GM19099 (cell line): Measurements from ENCODE around the gene KCNH2.

ENCODE experiments used
- POLR2A ChIP-seq: IDR thresholded peaks from 3 replicates; pipeline ENCODE4 v1.6.1; 2011; ENCODE audit warnings: low read depth; ENCODE audit not compliant: insufficient read length; ENCODE audit errors: extremely low read depth

KCNH2 gene

DNA sequence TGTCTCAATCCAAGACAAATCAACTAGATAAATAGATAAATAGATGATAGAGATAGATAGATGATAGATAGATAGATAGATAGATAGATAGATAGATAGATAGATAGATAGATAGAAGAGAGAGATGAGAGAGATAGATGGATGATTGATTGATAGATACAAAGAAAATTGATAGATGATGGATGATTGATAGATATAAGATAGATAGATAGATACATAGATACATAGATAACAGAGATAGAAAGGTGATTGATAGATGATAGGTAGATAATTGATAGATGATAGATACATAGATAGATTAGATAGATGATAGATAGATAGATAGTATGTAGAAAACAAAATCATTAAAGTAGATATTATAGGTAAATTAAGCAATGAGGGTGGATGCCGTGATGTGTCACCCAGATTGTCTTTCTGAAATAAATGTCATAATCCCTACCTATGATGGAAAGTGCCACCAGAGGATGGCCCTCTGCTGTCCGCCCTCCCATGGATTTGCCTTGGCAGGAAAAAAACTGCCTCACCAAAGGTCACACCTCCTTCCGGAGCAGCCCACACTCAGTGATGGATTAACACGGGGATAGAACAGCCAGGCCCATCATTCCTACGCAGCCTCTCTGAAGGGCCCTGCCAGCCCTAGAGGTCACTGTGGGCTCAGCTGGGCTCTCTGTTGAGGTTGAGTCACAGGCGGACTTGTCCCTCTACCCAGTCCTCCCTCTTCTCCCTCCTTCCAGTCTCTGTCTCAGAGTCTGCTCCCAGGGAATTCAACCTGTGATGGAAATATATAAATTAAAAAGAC, 50.8 kb downstream of the KCNH2 start:
- TF ChIP-seq POLR2A: no peak

GRCh38 chr7:150926066-150926465, 52.1 kb downstream of the KCNH2 start:
- no peak for TF ChIP-seq POLR2A

DNA sequence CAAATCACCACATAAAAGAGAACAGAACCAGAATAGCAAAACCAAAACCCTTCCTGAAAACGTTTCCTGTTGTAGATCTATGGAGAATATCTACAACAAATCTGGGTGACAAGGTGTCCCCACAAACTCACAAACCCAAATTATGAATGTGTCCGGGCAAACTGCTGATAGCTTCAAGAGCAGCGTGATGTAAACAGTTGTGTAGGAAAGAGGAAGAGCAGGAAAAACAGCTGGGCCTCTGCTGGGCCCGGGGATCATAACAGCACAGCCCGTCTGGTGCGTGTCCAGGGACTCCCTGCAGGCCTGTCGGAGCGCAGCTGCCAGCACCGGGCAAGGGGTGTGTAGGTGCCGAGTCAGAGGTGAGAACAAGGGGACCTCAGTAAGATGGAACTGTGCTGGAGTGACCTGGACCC, 53.7 kb downstream of the KCNH2 start:
- no peak for TF ChIP-seq POLR2A

GRCh38 chr7:150923802-150924201, 54.3 kb downstream of the KCNH2 start:
- TF ChIP-seq POLR2A: no peak

GRCh38 chr7:150923196-150923595, 54.9 kb downstream of the KCNH2 start:
- no peak for TF ChIP-seq POLR2A

DNA sequence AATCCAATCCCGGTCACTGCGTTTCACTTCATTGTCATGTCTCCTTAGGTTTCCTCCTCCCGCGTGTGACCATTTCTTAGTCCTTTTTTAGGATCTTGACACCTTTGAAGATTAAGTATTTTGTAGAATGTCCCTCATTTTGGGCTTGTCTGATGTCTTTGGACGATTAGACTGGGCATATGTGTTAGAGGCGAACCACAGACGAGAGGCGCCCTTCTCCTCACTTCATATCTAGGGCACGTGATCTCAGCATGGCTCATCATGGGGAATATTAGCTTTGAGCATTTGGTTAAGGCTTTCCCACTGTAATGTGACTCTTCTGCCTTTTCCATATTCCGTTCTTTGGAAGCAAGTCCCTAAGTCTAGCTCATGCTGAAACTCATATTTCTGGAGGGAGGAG, 59.0 kb downstream of the KCNH2 start:
- no peak for TF ChIP-seq POLR2A

GRCh38 chr7:150918378-150918777, 59.7 kb downstream of the KCNH2 start:
- TF ChIP-seq POLR2A: no peak

- no peak for TF ChIP-seq POLR2A
Observed at GRCh38 chr7:150917969-150918368, 60.2 kb downstream of the KCNH2 start.

DNA sequence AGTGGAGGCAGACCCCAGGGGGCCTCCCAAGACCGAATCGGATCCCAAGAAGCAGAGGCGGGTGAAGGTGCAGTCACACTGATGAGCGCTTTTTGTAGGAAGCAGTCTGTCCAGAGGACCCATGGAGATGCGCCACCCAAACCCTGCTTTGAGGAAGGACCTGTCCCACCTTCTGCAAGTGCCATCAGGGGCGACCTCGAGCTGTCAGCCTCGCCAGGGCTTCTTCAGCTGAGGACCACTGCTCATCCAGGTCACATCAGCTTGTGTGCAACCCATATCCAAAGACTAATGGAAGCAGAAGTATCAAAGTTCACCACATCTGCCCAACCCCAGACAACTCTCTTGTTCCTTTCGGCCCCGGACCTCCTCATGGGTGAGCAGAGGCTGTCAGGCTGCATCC, 61.5 kb downstream of the KCNH2 start:
- no peak for TF ChIP-seq POLR2A

GRCh38 chr7:150914966-150915365, 63.2 kb downstream of the KCNH2 start:
- no peak for TF ChIP-seq POLR2A

DNA sequence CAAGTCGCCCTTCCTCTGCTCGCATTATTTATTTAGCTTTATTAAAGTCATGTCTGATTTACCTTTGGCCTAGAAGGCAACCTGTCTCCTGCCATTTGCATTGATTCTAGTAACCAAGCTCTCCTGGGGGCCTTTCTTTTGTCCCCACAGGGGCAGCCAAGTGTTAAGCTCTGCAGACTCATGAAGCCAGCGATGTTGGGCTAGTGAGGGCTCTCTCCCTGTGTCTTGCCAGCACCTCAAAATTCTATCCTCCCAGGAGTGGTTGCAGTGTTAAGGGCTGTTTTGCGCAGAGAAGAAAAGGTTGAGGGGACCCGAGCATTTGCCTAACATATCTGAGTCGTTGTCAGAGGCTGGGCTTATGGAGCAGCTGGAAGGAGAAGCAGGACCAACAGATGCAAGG, 63.9 kb downstream of the KCNH2 start:
- TF ChIP-seq POLR2A: no peak

DNA sequence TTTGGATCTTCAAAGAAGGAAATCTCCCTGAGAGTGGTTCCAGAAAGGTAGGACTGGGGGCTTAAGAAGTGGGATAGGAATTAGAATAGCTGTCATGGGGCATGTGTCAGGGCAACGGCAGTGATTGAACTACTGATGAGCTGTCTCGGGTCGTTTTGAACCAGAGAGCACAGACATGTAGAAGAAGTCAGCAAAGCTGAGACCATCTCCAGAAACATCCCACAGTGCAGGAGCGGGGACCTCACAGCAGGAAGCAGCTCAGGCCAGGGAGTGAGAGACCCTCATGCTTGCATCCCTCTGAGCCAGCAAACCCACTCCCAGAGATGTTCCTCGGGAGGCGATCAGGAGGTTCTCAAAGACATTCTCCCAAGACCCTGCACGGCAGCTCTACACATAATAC, 65.7 kb downstream of the KCNH2 start:
- TF ChIP-seq POLR2A: no peak

DNA sequence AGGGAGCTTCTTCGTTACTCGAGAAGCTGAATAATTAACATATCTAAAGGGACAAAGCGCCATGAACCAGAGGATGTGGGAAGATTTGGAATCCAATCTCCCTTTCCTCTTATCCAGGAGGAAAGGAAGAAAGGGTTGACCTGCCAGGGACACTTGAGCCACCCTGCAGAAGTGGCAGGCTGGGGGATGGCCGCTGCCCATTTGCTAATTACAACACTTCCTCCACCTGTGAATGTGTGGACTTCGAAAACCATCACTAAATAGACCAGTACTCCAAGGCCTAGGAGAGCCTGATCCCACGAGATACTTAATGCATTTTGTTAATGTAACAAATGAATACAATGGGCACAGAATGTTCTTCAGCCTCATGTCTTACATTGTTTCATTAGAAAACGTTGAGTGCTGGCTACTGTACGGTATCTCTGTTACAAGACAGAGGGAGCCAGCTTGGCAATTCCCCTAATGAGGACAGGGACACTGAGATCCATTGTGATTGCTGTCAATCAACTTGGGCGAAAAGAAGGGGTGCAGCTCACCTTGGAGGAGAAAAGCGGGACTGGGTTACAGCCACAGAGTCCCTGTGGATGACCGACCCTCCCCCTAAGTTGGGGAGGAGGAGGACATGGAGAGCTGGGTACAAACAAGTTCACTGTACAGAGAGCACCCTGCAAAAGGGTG, 66.4 kb downstream of the KCNH2 start:
- TF ChIP-seq POLR2A: no peak

GRCh38 chr7:150910996-150911422, 67.1 kb downstream of the KCNH2 start:
- TF ChIP-seq POLR2A: no peak

DNA sequence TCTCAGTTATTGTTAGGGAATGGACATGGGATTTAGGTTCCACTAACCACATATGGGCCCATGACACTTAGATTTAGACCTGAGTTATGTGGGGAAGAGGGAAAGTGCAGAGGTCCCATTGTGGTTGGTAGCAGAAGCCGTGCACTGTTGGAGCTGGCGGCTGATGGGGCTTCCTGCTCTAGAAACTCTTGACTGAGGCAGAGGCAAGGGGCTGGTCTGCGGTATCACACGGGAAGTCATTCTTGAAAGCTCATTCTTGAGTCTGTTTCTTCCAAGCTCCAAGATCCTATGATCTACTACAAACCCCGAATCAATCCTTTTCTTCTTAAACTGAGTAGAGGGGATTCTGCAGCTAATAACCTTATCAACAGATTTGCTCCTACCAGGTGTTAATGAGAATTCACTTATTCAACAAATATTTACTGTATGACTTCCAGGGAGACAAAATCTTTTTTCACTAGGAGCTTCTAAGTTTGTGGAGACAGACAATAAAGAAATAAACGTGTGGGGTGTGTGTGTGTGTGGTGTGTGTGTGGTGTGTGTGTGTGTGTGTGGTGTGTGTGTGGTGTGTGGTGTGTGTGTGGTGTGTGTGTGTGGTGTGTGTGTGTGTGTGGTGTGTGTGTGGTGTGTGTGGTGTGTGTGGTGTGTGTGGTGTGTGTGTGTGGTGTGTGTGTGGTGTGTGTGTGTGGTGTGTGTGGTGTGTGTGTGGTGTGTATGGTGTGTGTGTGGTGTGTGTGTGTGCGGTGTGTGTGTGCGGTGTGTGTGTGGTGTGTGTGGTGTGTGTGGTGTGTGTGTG, 68.7 kb downstream of the KCNH2 start:
- no peak for TF ChIP-seq POLR2A

- no peak for TF ChIP-seq POLR2A
Observed at GRCh38 chr7:150908173-150908572, 69.9 kb downstream of the KCNH2 start.
